ENCODE measurements around the gene NUAK1. TPM values are rescaled to one million over a fixed set of nuclear protein-coding genes. Genes with fewer than 3 reads are reported as not detected.

NUAK1 gene
- total RNA-seq, 4 donors from 2014 or later = 7.1 to 19.8 (median 10.7) TPM

- H3K27ac ChIP-seq (replicated peaks in 1 of 4) = no peak overlapping the region
- 97% methylated on average over 4 of the region's 4 CpGs for WGBS
These were observed 45.0 kb upstream of the NUAK1 start for GRCh38 chr12:106183735-106184134.

DNA sequence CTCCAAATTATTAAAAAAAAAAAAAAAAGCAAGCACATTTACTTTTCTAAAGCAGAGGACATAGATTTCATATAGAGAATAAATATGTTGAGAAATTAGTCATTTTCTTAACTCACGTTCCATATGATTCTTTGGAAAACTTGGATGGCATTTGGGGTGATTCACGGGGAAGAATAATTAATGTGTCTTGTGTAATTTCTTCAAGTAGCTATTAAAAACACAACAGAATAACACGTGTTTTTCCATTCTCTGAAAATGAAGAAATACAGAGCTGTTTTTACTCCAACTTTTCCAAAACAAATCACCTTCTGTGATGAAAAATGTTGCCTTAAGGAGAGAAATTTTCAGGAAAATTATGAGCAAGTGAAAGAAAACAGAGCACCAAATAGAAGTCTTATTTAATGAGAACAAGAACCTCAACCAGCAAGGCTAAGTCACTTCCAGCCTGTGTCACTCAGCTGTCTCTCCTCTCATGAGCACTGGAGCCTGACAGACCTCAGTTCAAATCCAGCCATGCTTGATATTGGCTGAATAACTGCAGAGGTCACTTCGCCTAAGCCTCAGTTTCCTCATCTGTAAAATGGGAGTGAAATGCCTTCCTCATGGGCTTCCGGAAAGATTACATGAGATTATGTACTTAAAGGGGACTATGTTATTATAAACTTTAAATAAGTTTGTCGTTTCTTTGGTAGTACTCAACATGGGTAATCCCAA is 42.8 kb upstream of the NUAK1 start:
- H3K27ac ChIP-seq (replicated peaks in 1 of 4) = no peak overlapping the region
- H3K9me3 ChIP-seq = no peaks in the 10 kb centered on the region
- peaks cover 0 to 4% (median 0%) of the 10 kb centered on the region in 4 donors for H3K27me3 ChIP-seq
- 73% methylated on average over 6 of the region's 6 CpGs for WGBS
- intact Hi-C loops (cut with DNase I) = no loop called here
- no peaks in the 10 kb centered on the region for H3K36me3 ChIP-seq
- H3K4me3 ChIP-seq = no peak overlapping the region
- peaks cover 0 to 14% (median 5%) of the 10 kb centered on the region in 4 donors for H3K4me1 ChIP-seq
- no peak for TF ChIP-seq POLR2AphosphoS5 (IDR thresholded peaks at IDR 0.05)
- no peak for TF ChIP-seq EP300 (IDR thresholded peaks at IDR 0.05)
- TF ChIP-seq POLR2A (IDR thresholded peaks at IDR 0.05; ENCODE audit: low read depth) = no peak
- no peak for TF ChIP-seq CTCF (IDR thresholded peaks at IDR 0.05)
- DNase-seq (ENCODE audit: extremely low spot score) = no peak

More at GRCh38 chr12:106183735-106184134, 45.0 kb upstream of the NUAK1 start:
- Histone ChIP-seq H3K4me3 (no peak overlapping the region), H3K36me3 (no peaks in the 10 kb centered on the region), H3K27me3 (peaks cover 0 to 19% (median 0%) of the 10 kb centered on the region in 4 donors), H3K4me1 (peaks cover 0 to 9% (median 1%) of the 10 kb centered on the region in 4 donors), H3K9me3 (no peaks in the 10 kb centered on the region)
- TF ChIP-seq EP300 (IDR thresholded peaks at IDR 0.05) = no peak
- DNase-seq (ENCODE audit: extremely low spot score) = peak; percentile 91
- intact Hi-C loops (cut with DNase I) = no loop called here

GRCh38 chr12:106179086-106179485 is 40.3 kb upstream of the NUAK1 start:
- no peak for DNase-seq (ENCODE audit: extremely low spot score)
- Histone ChIP-seq H3K4me3 (no peak overlapping the region), H3K9me3 (no peaks in the 10 kb centered on the region), H3K4me1 (peaks cover 3 to 14% (median 6%) of the 10 kb centered on the region in 4 donors), H3K36me3 (no peaks in the 10 kb centered on the region), H3K27me3 (no peaks in the 10 kb centered on the region), H3K27ac (replicated peaks in 1 of 4) (peak overlapping the region; percentile 16 to 50 (median 32))
- TF ChIP-seq CTCF (IDR thresholded peaks at IDR 0.05) (no peak), EP300 (IDR thresholded peaks at IDR 0.05) (no peak), POLR2A (IDR thresholded peaks at IDR 0.05; ENCODE audit: low read depth) (no peak), POLR2AphosphoS5 (IDR thresholded peaks at IDR 0.05) (no peak)
- 65% methylated on average over 3 of the region's 3 CpGs for WGBS
- intact Hi-C loops (cut with DNase I) = no loop called here

GRCh38 chr12:106178562-106178961 is 39.8 kb upstream of the NUAK1 start:
- no peak for TF ChIP-seq POLR2A (IDR thresholded peaks at IDR 0.05; ENCODE audit: low read depth)
- no peak for TF ChIP-seq POLR2AphosphoS5 (IDR thresholded peaks at IDR 0.05)
- TF ChIP-seq CTCF (IDR thresholded peaks at IDR 0.05) = no peak
- TF ChIP-seq EP300 (IDR thresholded peaks at IDR 0.05) = no peak
- no peaks in the 10 kb centered on the region for H3K36me3 ChIP-seq
- no peak overlapping the region for H3K4me3 ChIP-seq
- no peaks in the 10 kb centered on the region for H3K9me3 ChIP-seq
- DNase-seq (ENCODE audit: extremely low spot score) = no peak
- WGBS = 100% methylated on average over 4 of the region's 6 CpGs
- H3K4me1 ChIP-seq = peaks cover 3 to 14% (median 6%) of the 10 kb centered on the region in 4 donors
- intact Hi-C loops (cut with DNase I) = no loop called here
- peak overlapping the region; percentile 16 to 35 (median 27) for H3K27ac ChIP-seq (replicated peaks in 1 of 4)
- H3K27me3 ChIP-seq = no peaks in the 10 kb centered on the region

GRCh38 chr12:106176560-106176959 is 37.8 kb upstream of the NUAK1 start:
- peaks cover 3 to 14% (median 6%) of the 10 kb centered on the region in 4 donors for H3K4me1 ChIP-seq
- no peak overlapping the region for H3K27ac ChIP-seq (replicated peaks in 1 of 4)
- no peaks in the 10 kb centered on the region for H3K36me3 ChIP-seq
- no peak for DNase-seq (ENCODE audit: extremely low spot score)
- intact Hi-C loops (cut with DNase I) = no loop called here
- WGBS = 96% methylated on average over 3 of the region's 3 CpGs
- TF ChIP-seq POLR2AphosphoS5 (IDR thresholded peaks at IDR 0.05) (no peak), CTCF (IDR thresholded peaks at IDR 0.05) (no peak), EP300 (IDR thresholded peaks at IDR 0.05) (no peak), POLR2A (IDR thresholded peaks at IDR 0.05; ENCODE audit: low read depth) (no peak)
- H3K4me3 ChIP-seq = no peak overlapping the region
- no peaks in the 10 kb centered on the region for H3K9me3 ChIP-seq
- H3K27me3 ChIP-seq = no peaks in the 10 kb centered on the region
